GM23338 (cell line): ENCODE data around the gene CGB1. TPM values are rescaled to one million over a fixed set of nuclear protein-coding genes. Genes with fewer than 3 reads are reported as not detected.
"Not testable (repeated sequence)": the region's sequence is repeated elsewhere in the genome, so short reads cannot be mapped to it uniquely, and the experiment has no call there.

Experiments
- ATAC-seq: fragments of 200-7000 bp; cut with Tn5 transposase; 3 replicates; pipeline ENCODE4 v1.9.1; 2020
- DNase-seq: peaks from one replicate; pipeline ENCODE4 v3.0.0-alpha.2; 2015; ENCODE audit warnings: low spot score
- H2AFZ ChIP-seq: fragments of 200-600 bp; sonication (generic); 2 replicates; pipeline ENCODE4 v1.8.0; 2016; ENCODE audit warnings: antibody characterized with exemption, mild to moderate bottlenecking, moderate library complexity
- H3F3A ChIP-seq: fragments of 200-600 bp; sonication (generic); replicated peaks from 2 replicates; pipeline ENCODE4 v1.8.0; 2017; ENCODE audit warnings: antibody characterized with exemption, mixed run types, low read depth
- H3K27ac ChIP-seq: fragments of 200-600 bp; sonication (generic); 2 replicates; pipeline ENCODE4 v1.6.1; 2016; ENCODE audit warnings: low read depth
- H3K27me3 ChIP-seq: fragments of 200-600 bp; sonication (generic); 2 replicates; pipeline ENCODE4 v1.8.0; 2016; ENCODE audit warnings: mild to moderate bottlenecking, mixed run types, moderate library complexity; ENCODE audit not compliant: insufficient read depth
- H3K36me3 ChIP-seq: fragments of 200-600 bp; sonication (generic); 2 replicates; pipeline ENCODE4 v1.8.0; 2016; ENCODE audit warnings: mild to moderate bottlenecking; ENCODE audit not compliant: insufficient read depth
- H3K4me1 ChIP-seq: fragments of 200-600 bp; sonication (generic); 2 replicates; pipeline ENCODE4 v1.8.0; 2016; ENCODE audit warnings: mild to moderate bottlenecking, moderate library complexity; ENCODE audit not compliant: insufficient read depth
- H3K4me2 ChIP-seq: fragments of 200-600 bp; sonication (generic); 2 replicates; pipeline ENCODE4 v1.7.1; 2017; ENCODE audit warnings: mixed run types
- H3K4me3 ChIP-seq: fragments of 200-600 bp; sonication (generic); 2 replicates; pipeline ENCODE4 v1.6.1; 2016; ENCODE audit warnings: mixed run types
- H3K79me2 ChIP-seq: fragments of 200-600 bp; sonication (generic); replicated peaks from 2 replicates; pipeline ENCODE4 v1.8.0; 2017; ENCODE audit warnings: mild to moderate bottlenecking; ENCODE audit not compliant: insufficient read depth
- H3K9me2 ChIP-seq: fragments of 200-600 bp; sonication (generic); 2 replicates; pipeline ENCODE4 v1.8.0; 2017; ENCODE audit not compliant: insufficient read depth
- H4K20me1 ChIP-seq: fragments of 200-600 bp; sonication (generic); replicated peaks from 2 replicates; pipeline ENCODE4 v1.8.0; 2017; ENCODE audit warnings: mild to moderate bottlenecking; ENCODE audit not compliant: insufficient read depth
- H3K27ac Mint-ChIP-seq: 2 replicates; pipeline ENCODE4 v1.8.0; 2020; ENCODE audit warnings: inconsistent platforms, mild to moderate bottlenecking, moderate library complexity, mixed read lengths
- H3K27me3 Mint-ChIP-seq: 3 replicates; pipeline ENCODE4 v1.8.0; 2022; ENCODE audit warnings: low read depth, mild to moderate bottlenecking, moderate library complexity, mixed read lengths, inconsistent platforms; ENCODE audit not compliant: insufficient read depth, poor library complexity
- H3K36me3 Mint-ChIP-seq: 3 replicates; pipeline ENCODE4 v1.8.0; 2021; ENCODE audit warnings: low read depth, mild to moderate bottlenecking, inconsistent platforms, moderate library complexity, mixed read lengths
- H3K4me1 Mint-ChIP-seq: 3 replicates; pipeline ENCODE4 v1.8.0; 2020; ENCODE audit warnings: mild to moderate bottlenecking, inconsistent platforms, mixed read lengths
- H3K4me3 Mint-ChIP-seq: 3 replicates; pipeline ENCODE4 v1.8.0; 2021; ENCODE audit warnings: moderate library complexity, mild to moderate bottlenecking, inconsistent platforms, mixed read lengths
- H3K9me3 Mint-ChIP-seq: 3 replicates; pipeline ENCODE4 v1.8.0; 2020; ENCODE audit warnings: moderate library complexity, mild to moderate bottlenecking, inconsistent platforms, mixed read lengths
- CREB1 ChIP-seq: fragments of 250-450 bp; sonication (Bioruptor Pico); IDR thresholded peaks from 2 replicates; pipeline ENCODE4 v1.5.0; 2020; ENCODE audit warnings: low read depth, mild to moderate bottlenecking, moderate library complexity
- ETS1 ChIP-seq: IDR thresholded peaks from 2 replicates; pipeline ENCODE4 v1.6.1; 2016; ENCODE audit warnings: antibody characterized with exemption
- EZH2 ChIP-seq: fragments of 200-600 bp; sonication (generic); IDR thresholded peaks from one replicate; pipeline ENCODE4 v1.8.0; 2017; ENCODE audit warnings: antibody characterized with exemption, mild to moderate bottlenecking, low read depth; ENCODE audit not compliant: unreplicated experiment
- EZH2phosphoT487 ChIP-seq: fragments of 200-600 bp; sonication (generic); IDR thresholded peaks from one replicate; pipeline ENCODE4 v1.8.1; 2018; ENCODE audit warnings: antibody characterized with exemption; ENCODE audit not compliant: unreplicated experiment
- JUNB ChIP-seq: IDR thresholded peaks from one replicate; pipeline ENCODE4 v1.6.1; 2016; ENCODE audit warnings: antibody characterized with exemption; ENCODE audit not compliant: unreplicated experiment
- NANOG ChIP-seq: IDR thresholded peaks from 2 replicates; pipeline ENCODE4 v1.6.1; 2016; ENCODE audit warnings: antibody characterized with exemption, borderline replicate concordance
- POLR2AphosphoS5 ChIP-seq: IDR thresholded peaks from 2 replicates; pipeline ENCODE4 v1.6.1; 2016; ENCODE audit warnings: antibody characterized with exemption, low read depth
- REST ChIP-seq: IDR thresholded peaks from one replicate; pipeline ENCODE4 v1.6.1; 2018; ENCODE audit warnings: antibody characterized with exemption; ENCODE audit not compliant: unreplicated experiment
- STAT1 ChIP-seq: IDR thresholded peaks from one replicate; pipeline ENCODE4 v1.6.1; 2016; ENCODE audit warnings: antibody characterized with exemption; ENCODE audit not compliant: unreplicated experiment
- ZNF114 ChIP-seq: fragments of 250-450 bp; sonication (Bioruptor Pico); IDR thresholded peaks from 2 replicates; pipeline ENCODE4 v1.5.0; 2020; ENCODE audit warnings: mild to moderate bottlenecking, moderate library complexity
- ZNF331 ChIP-seq: fragments of 250-450 bp; sonication (Bioruptor Pico); IDR thresholded peaks from 2 replicates; pipeline ENCODE4 v1.5.0; 2020; ENCODE audit warnings: low read depth, mild to moderate bottlenecking, moderate library complexity
- long read RNA-seq: library from polyadenylated mRNA; unstranded; transcript quantifications from one replicate; pipeline ENCODE4 v2.0.0, GENCODE V29; 2020; ENCODE audit not compliant: unreplicated experiment
- polyA plus RNA-seq: library from polyadenylated mRNA; unstranded; fragments of >200 nt; fragmentation: Nextera tagmentation; extraction: Ambion mirVana; gene quantifications from 2 replicates; pipeline ENCODE4 v1.2.1, GENCODE V29; 2016
- total RNA-seq: library from RNA; depleted of rRNA; stranded (reverse); fragments of >200 nt; shearing (Covaris generic); gene quantifications from 2 replicates; pipeline ENCODE4 v1.2.3, GENCODE V29; 2014; rRNA removed
- TF ChIP-seq, protein P1 (sequence below), 2 experiments: fragments of 200-600 bp in 1 of 2; sonication (generic) in 1 of 2; conservative IDR thresholded peaks; 2 replicates each; pipeline versions ENCODE4 v1.5.1 to v1.6.1; 2016 to 2017; ENCODE audit warnings: antibody characterized with exemption in 2 of 2, low read depth in 2 of 2, mild to moderate bottlenecking in 2 of 2, moderate library complexity in 1 of 2

CGB1 gene
- 0.52 TPM in 1 of 2 replicates, not detected in the other for total RNA-seq
- not detected in 2 replicates for polyA plus RNA-seq
- long read RNA-seq = 0 reads

GRCh38 chr19:49036815-49037214 is at the start of gene CGB1:
Gene CGB1, minus strand, starts transcription at chr19:49036895. Its CDS starts 184 bp downstream, at chr19:49036711.
- not testable (repeated sequence) for H3K36me3 ChIP-seq, H3K27ac ChIP-seq, H3F3A ChIP-seq, H3K4me3 Mint-ChIP-seq, H3K4me1 ChIP-seq, H3K79me2 ChIP-seq, H3K4me3 ChIP-seq, H4K20me1 ChIP-seq, H3K27me3 ChIP-seq, H3K36me3 Mint-ChIP-seq, H3K4me1 Mint-ChIP-seq, H3K9me3 Mint-ChIP-seq, H2AFZ ChIP-seq, H3K9me2 ChIP-seq, H3K4me2 ChIP-seq, H3K27ac Mint-ChIP-seq
- ATAC-seq = peak; percentile 81
- TF ChIP-seq, protein P1, sequence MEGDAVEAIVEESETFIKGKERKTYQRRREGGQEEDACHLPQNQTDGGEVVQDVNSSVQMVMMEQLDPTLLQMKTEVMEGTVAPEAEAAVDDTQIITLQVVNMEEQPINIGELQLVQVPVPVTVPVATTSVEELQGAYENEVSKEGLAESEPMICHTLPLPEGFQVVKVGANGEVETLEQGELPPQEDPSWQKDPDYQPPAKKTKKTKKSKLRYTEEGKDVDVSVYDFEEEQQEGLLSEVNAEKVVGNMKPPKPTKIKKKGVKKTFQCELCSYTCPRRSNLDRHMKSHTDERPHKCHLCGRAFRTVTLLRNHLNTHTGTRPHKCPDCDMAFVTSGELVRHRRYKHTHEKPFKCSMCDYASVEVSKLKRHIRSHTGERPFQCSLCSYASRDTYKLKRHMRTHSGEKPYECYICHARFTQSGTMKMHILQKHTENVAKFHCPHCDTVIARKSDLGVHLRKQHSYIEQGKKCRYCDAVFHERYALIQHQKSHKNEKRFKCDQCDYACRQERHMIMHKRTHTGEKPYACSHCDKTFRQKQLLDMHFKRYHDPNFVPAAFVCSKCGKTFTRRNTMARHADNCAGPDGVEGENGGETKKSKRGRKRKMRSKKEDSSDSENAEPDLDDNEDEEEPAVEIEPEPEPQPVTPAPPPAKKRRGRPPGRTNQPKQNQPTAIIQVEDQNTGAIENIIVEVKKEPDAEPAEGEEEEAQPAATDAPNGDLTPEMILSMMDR (conservative IDR thresholded peaks at IDR 0.05; ENCODE audit: low read depth in 2 of 2) = peak; percentile 63 to 70
- peak; percentile 87 for TF ChIP-seq CREB1 (CRISPR knock-in tag)
- peak; percentile 86 for DNase-seq
- peaks cover 11% of the 10 kb centered on the region for H3K27me3 Mint-ChIP-seq

DNA sequence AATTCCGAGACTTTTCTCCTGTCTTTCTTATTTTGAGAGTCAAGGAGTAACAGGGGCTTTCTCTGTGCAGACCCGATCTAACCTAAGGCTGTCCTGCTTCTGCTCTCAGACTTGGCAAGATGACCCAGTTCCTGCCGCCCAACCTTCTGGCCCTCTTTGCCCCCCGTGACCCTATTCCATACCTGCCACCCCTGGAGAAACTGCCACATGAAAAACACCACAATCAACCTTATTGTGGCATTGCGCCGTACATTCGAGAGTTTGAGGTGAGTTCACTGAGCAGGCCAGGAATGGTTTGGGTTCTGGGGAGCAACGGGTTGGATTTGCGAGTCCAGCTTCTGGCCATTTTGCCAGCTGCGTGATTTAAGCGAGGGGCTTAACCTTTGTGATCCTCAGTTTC is 49.6 kb upstream of the CGB1 start:
- Histone ChIP-seq H3K36me3 (peaks cover 39% of the 10 kb centered on the region), H4K20me1 (peaks cover 38% of the 10 kb centered on the region), H3K4me1 (peaks cover 13% of the 10 kb centered on the region), H3K4me3 (peak overlapping the region; percentile 86), H3F3A (peaks cover 22% of the 10 kb centered on the region), H2AFZ (no peak overlapping the region), H3K9me2 (no peaks in the 10 kb centered on the region), H3K27ac (peak overlapping the region; percentile 93; the same call in 1 of the 2 replicates), H3K79me2 (peaks cover 54% of the 10 kb centered on the region), H3K27me3 (no peaks in the 10 kb centered on the region), H3K4me2 (peak overlapping the region; percentile 89)
- peaks cover 2% of the 10 kb centered on the region; the same call in 2 of the 3 replicates for H3K9me3 Mint-ChIP-seq
- peak overlapping the region; percentile 96 for H3K27ac Mint-ChIP-seq
- H3K4me3 Mint-ChIP-seq = peak overlapping the region; percentile 98
- peaks cover 16% of the 10 kb centered on the region for H3K4me1 Mint-ChIP-seq
- ATAC-seq (no peak), DNase-seq (no peak)
- peaks cover 14% of the 10 kb centered on the region for H3K27me3 Mint-ChIP-seq
- peaks cover 49% of the 10 kb centered on the region for H3K36me3 Mint-ChIP-seq
- TF ChIP-seq ZNF114 = no peak
- no peak for TF ChIP-seq POLR2AphosphoS5
- no peak for TF ChIP-seq JUNB
- TF ChIP-seq ETS1 = no peak
- TF ChIP-seq NANOG = no peak
- no peak for TF ChIP-seq EZH2
- no peak for TF ChIP-seq REST
- TF ChIP-seq STAT1 = no peak
- TF ChIP-seq, protein P1 (conservative IDR thresholded peaks at IDR 0.05; ENCODE audit: low read depth in 2 of 2) = no peak
- TF ChIP-seq ZNF331 = no peak
- TF ChIP-seq CREB1 (CRISPR knock-in tag) = no peak
- no peak for TF ChIP-seq EZH2phosphoT487
